ENCODE data around the gene WNT11.
"Not testable (repeated sequence)": the region's sequence is repeated elsewhere in the genome, so short reads cannot be mapped to it uniquely, and the experiment has no call there.

WNT11 gene

GRCh38 chr11:76200006-76200940 lies 6.0 kb downstream of the WNT11 start:
- no peak for TF ChIP-seq OSR1 (CRISPR knock-in tag; IDR thresholded peaks at IDR 0.05)
- TF ChIP-seq TOX (CRISPR knock-in tag; IDR thresholded peaks at IDR 0.05; ENCODE audit: borderline replicate concordance), result no peak
- ATAC-seq, result no peak

GRCh38 chr11:76198691-76199090 lies 7.6 kb downstream of the WNT11 start:
- not testable (repeated sequence) for ATAC-seq

- no peak for ATAC-seq
- TF ChIP-seq TSHZ2 (CRISPR knock-in tag; IDR thresholded peaks at IDR 0.05) (no peak), BACH2 (CRISPR knock-in tag; IDR thresholded peaks at IDR 0.05; ENCODE audit: borderline replicate concordance) (no peak), TCF4 (CRISPR knock-in tag; IDR thresholded peaks at IDR 0.05; ENCODE audit: borderline replicate concordance) (no peak), ZNF565 (CRISPR knock-in tag; conservative IDR thresholded peaks at IDR 0.05; ENCODE audit: low read depth) (no peak), POU6F1 (CRISPR knock-in tag; IDR thresholded peaks at IDR 0.05; ENCODE audit: borderline replicate concordance, low read depth) (no peak), ZNF70 (CRISPR knock-in tag; IDR thresholded peaks at IDR 0.05) (no peak), ESRRG (CRISPR knock-in tag; IDR thresholded peaks at IDR 0.05) (no peak), ZFP30 (CRISPR knock-in tag; IDR thresholded peaks at IDR 0.05) (no peak), GLIS3 (CRISPR knock-in tag; IDR thresholded peaks at IDR 0.05) (no peak), ARNTL (CRISPR knock-in tag; IDR thresholded peaks at IDR 0.05; ENCODE audit: borderline replicate concordance, low read depth) (no peak), CSRNP3 (CRISPR knock-in tag; IDR thresholded peaks at IDR 0.05) (no peak), PATZ1 (CRISPR knock-in tag; IDR thresholded peaks at IDR 0.05; ENCODE audit: borderline replicate concordance) (no peak), CREB5 (CRISPR knock-in tag; IDR thresholded peaks at IDR 0.05; ENCODE audit: low read depth) (no peak), CSDC2 (CRISPR knock-in tag; IDR thresholded peaks at IDR 0.05) (no peak), ISL1 (CRISPR knock-in tag; IDR thresholded peaks at IDR 0.05) (no peak)
These were observed 8.2 kb downstream of the WNT11 start for GRCh38 chr11:76197941-76198640.

- TF ChIP-seq ZNF565 (CRISPR knock-in tag; conservative IDR thresholded peaks at IDR 0.05; ENCODE audit: low read depth) (no peak), ZFP3 (CRISPR knock-in tag; IDR thresholded peaks at IDR 0.05) (no peak), ZNF8 (CRISPR knock-in tag; IDR thresholded peaks at IDR 0.05) (no peak), CSDC2 (CRISPR knock-in tag; IDR thresholded peaks at IDR 0.05) (no peak), SNAI2 (CRISPR knock-in tag; IDR thresholded peaks at IDR 0.05) (no peak), OSR1 (CRISPR knock-in tag; IDR thresholded peaks at IDR 0.05) (no peak), PPARA (CRISPR knock-in tag; IDR thresholded peaks at IDR 0.05; ENCODE audit: borderline replicate concordance) (no peak), ZC3H10 (CRISPR knock-in tag; IDR thresholded peaks at IDR 0.05) (no peak), POU6F1 (CRISPR knock-in tag; IDR thresholded peaks at IDR 0.05; ENCODE audit: borderline replicate concordance, low read depth) (no peak)
- ATAC-seq, result no peak
These were observed 9.0 kb downstream of the WNT11 start for GRCh38 chr11:76197332-76197731.

Measured in SK-N-SH treated with all-trans-retinoic acid at 6 μM for 48 hours (cell line).